H1 (cell line): ENCODE data around the gene ZRANB3. TPM values are rescaled to one million over a fixed set of nuclear protein-coding genes. Genes with fewer than 3 reads are reported as not detected.

Experiments
- EZH2 ChIP-seq: fragments of 200-600 bp; sonication (generic); IDR thresholded peaks from 2 replicates; pipeline ENCODE4 v1.7.1; 2012; ENCODE audit warnings: low read depth, mild to moderate bottlenecking, moderate library complexity, low read length, inconsistent platforms; ENCODE audit not compliant: severe bottlenecking
- GTF2F1 ChIP-seq: IDR thresholded peaks from 2 replicates; pipeline ENCODE4 v1.6.1; 2012; ENCODE audit warnings: low read depth, low read length, improper control_type of control experiment, borderline replicate concordance
- polyA plus RNA-seq, 7 experiments: library from polyadenylated mRNA; depleted of rRNA in 3 of 7; stranded (reverse) in 5 of 7; unstranded in 2 of 7; fragments of >200 nt in 5 of 7; fragments of 200-250 nt in 2 of 7; gene quantifications; 1 replicate in 5 of 7; 2 replicates in 1 of 7; 4 replicates in 1 of 7; pipeline versions ENCODE4 v1.2.1 to v1.2.3, GENCODE V29; 2011 to 2013; ENCODE audit warnings: missing spikeins in 2 of 7, mixed read lengths in 2 of 7
- total RNA-seq: library from RNA; stranded (reverse); fragmentation: NEBNext Ultra II Directional; extraction: Animal tissue kit (Norgen Biotek cat#: 25700); gene quantifications from 2 replicates; pipeline ENCODE4 v1.2.1, GENCODE V29; 2021

ZRANB3 gene
- total and polyA plus RNA-seq, 2 of the 8 experiments (the other 6 are each of a cell fraction or from before 2014, with no cell fraction given): 4.5 to 19.3 TPM

- TF ChIP-seq EZH2 (no peak), GTF2F1 (no peak)
Observed at GRCh38 chr2:135130751-135131150, 400.3 kb downstream of the ZRANB3 start (continued).
